Measurements from ENCODE around the gene SLC25A52.
"Not testable (repeated sequence)": the region's sequence is repeated elsewhere in the genome, so short reads cannot be mapped to it uniquely, and the experiment has no call there.

SLC25A52 gene, protein sequence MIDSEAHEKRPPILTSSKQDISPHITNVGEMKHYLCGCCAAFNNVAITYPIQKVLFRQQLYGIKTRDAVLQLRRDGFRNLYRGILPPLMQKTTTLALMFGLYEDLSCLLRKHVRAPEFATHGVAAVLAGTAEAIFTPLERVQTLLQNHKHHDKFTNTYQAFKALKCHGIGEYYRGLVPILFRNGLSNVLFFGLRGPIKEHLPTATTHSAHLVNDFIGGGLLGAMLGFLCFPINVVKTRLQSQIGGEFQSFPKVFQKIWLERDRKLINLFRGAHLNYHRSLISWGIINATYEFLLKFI

DNA sequence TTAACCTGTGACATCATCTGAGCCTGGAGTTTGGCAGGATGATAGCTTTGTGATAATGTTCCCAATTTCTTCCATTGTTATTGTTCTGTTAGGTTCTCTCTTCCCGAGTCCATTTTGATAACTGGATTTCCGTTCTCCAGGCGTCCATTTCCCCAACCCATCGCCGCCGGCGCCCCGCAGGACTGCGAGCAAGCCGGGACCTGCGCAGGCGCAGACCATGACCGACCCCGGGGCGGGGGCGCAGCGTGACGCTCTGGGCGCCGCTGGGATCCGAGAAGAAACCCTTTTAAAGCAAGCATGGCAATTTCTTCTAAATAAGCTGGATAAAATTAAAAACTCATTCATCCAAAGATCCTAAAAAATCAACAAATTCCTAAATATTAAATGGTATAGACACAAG, at the start of gene SLC25A52:
Gene SLC25A52, minus strand, starts transcription at position 186 of the 400 bp plus-strand sequence. CDS start 219 bp downstream, outside the sequence.
- no peak for FAIRE-seq
- DNase-seq (ENCODE audit: low spot score): no peak

DNA sequence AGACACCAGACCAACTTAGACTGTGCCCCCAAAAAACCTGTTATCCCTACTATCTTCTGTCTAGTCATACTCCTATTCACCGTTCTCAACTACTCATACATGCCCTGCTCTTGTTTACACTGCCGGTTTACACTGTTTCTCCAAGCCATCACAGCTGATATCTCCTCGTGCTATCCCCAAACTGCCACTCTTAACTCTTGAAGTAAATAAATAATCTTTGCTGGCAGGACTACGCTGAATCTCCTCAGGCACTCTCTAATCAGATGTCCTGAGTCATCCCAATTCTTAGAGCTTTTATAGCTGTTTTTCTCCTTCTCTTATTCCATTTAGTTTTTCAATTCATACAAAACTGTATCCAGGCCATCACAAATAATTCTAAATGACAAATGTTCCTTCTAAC, 48.4 kb upstream of the SLC25A52 start:
- not testable (repeated sequence) for DNase-seq (ENCODE audit: low spot score); FAIRE-seq

DNA sequence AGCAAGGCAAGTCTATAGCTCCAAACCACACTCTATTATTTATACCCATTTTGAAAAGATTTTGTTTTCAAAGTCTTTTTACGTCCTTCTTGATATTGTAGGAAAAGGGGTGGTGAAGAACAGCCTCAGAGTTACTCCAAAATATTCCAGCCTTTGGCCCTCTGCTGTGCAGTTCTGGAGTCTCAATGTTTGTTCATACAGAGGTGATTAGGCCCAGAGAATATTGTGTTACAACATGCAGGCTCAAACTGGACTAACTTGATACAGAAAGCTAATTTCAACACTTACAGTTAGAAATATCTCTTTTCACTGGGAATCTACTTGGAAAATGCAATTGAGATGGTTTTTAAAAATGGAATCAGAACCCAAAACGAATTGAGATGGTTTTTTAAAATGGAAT, 40.4 kb upstream of the SLC25A52 start:
- DNase-seq (ENCODE audit: low spot score) (no peak), FAIRE-seq (no peak)

DNA sequence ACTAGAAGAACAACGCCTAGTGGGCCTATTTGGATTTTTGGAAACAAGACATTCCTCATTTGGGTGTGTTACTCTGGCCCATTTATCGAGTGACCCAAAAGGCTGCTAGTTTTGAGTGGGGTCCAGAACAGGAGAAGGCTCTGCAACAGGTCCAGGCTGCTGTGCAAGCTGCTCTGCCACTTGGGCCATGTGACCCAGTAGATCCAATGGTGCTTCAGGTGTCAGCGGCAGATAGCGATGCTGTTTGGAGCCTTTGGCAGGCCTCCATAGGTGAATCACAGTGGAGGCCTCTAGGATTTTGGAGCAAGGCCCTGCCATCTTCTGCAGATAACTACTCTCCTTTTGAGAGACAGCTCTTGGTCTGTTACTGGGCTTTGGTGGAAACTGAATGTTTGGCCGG, 38.6 kb upstream of the SLC25A52 start:
- not testable (repeated sequence) for FAIRE-seq; DNase-seq (ENCODE audit: low spot score)

DNA sequence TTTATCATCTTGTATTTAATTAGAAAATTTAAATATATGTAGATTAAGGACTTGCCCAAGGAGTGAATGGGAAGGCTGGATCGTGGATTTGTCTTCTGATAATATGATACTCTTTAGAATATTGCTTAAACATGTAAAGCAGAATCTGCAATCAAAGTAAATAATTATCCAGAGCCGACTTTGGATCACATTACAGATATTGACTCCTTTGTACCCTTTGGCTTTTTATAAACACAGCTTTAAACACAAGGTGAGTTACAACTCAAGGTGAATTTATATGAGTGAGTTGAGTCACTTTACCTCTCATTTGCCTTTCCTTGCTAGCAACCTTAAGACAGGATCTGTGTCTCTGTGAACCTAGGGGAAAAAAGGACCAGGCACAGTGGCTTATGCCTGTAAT, 37.7 kb upstream of the SLC25A52 start:
- DNase-seq (ENCODE audit: low spot score): no peak

DNA sequence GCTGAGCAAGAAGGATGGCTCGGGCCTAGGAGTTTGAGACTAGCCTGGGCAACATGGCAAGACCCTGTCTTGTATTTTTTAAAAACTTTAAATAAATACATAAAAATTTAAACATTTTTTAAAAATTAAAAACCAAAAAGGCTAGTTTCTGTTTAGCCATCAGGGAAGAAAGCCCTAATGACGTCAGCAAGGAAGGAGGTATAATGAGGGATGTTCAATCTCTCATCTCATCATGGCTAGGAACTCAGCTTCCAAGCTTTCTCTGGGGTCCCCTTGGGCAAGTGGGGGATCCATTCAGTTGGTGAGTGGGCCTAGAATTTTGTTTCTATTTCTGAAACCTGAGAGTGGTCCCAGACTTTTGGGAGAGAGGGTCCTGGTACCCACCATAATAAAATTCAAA, 35.1 kb upstream of the SLC25A52 start:
- no peak for FAIRE-seq

More for the DNA sequence above, 37.7 kb upstream of the SLC25A52 start:
- FAIRE-seq: no peak

DNA sequence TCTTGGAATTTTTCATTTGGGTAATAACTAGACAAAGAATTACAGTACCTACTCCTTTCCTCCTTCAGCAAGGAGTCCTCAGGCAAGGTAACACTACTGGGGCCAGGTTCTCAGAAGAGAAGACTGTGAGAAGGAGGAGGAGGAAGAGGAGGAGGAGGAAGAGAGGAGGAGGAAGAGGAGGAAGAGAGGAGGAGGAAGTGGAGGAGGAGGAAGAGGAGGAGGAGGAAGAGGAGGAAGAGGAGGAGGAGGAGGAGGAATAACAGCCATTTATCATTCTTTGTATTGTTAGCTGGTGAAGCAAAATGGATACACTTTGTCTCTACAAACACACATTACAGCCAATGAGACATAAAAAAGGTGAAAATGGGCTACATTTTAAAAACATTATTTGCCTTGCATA, 32.9 kb upstream of the SLC25A52 start:
- FAIRE-seq (no peak), DNase-seq (ENCODE audit: low spot score) (no peak)

More for the DNA sequence above, 35.1 kb upstream of the SLC25A52 start:
- DNase-seq (ENCODE audit: low spot score): no peak

DNA sequence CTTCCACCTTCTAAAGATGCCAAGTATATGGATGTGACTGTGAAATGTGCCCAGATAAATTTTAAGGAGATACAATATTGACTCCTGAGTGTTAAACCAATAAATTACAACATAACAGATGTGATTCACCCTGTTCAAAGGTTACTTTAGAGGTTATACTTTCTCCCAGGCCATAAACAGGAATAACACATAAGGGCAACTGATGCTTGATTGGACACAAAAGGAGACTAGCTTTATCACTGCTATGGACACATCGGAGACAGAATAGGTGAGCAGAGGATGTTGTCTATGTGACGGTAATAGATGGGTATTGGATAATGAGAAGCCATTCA, 31.9 kb upstream of the SLC25A52 start:
- FAIRE-seq (no peak), DNase-seq (ENCODE audit: low spot score) (no peak)

DNA sequence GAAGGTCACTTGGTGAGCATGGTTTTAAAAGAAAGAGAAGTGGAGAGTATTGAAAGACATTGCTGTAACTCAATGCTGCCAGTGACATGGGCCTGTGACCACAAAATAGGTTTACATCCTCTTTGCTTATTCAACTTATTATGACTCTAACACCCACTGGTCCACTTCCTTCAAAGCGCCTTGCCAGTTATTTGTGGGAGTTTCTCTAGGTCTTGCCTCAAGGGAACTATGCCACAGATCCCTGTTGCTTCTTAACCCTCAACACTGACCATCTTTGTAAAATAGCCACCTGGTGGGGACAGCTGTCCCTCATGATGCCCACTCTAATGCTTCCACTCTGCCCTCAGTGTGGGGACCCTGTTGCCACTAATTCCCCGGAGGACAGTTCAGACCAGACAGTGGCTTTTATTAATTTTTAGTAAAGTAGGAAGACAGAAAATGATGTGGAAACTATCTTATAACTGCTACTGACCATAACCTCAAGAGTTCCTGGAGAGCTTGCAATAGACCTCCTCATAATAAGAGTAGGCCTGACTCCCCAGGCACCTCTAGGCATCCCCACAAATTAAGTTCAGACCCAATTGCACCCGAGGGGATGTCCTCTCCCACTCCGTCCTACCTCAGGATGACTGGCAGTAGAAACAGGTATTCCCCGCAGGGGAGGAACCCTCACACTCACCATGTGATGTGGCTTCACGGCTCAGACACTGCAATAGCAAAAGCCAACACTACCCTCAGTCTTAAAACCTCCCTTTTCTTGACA, 31.3 kb upstream of the SLC25A52 start:
- no peak for DNase-seq (ENCODE audit: low spot score)
- no peak for FAIRE-seq

DNA sequence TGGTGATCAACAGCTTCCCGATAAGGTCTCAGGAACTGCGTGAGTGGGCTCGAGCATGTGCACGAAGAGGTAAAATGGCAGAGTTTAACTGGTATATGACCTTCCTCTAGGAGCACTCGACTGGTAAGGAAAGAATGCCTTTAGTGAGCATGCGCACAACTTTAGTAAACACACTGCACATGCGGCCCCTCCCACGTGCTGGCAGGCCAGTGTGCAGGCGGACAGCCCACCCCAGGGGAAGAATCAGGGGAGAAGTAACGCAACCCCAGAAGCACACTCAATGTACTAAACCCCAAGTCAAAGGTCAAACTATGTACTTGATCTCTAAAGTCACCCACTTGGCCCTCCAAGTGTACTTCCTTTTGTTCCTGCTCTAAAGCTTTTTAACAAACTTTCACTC, 28.7 kb upstream of the SLC25A52 start:
- no peak for DNase-seq (ENCODE audit: low spot score)
- FAIRE-seq: no peak

DNA sequence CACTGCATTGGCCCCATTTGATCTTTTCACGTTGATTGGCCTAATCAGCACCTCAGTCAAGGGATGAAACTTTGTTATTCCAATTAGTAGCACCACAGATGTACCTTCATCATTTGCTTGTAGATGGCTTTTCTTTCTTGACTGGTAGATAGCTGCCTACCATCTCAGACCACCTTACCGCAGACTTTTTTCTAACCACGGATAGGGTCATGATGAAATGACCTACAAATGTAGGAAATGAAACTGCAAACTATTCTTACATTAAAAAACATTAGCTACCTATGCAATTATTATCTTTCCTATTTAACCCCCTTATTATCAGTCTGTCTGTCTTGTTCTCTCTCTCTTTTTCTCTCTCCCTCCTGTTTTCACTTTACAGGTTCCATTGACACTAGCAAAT, 22.4 kb upstream of the SLC25A52 start:
- no peak for FAIRE-seq
- DNase-seq (ENCODE audit: low spot score): no peak

DNA sequence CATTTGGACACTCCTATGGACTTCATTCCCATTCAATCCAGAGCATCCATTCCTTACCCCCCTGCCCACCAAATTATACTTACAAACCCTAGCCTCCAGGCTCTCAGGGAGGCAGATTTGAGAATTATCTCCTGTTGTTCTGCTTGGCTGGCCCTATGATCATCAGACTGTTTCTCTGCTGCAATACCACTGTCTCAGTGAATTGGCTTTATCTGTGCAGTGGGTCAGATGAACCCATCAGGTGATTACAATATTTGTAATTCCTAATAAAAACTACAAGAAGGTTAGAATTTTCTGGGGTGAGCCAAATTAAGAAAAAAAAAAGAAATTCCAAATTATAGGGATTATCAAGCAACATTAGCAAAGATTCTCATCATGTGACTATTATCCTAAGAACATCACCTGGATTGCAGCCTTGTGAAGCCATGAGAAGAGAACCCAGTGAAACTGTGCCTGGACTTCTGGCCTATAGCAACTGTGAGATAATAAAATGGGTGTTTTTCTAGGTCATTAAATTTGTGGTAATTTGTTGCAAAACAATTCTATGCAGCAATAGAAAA, 17.8 kb upstream of the SLC25A52 start:
- FAIRE-seq: no peak
- DNase-seq (ENCODE audit: low spot score): no peak

DNA sequence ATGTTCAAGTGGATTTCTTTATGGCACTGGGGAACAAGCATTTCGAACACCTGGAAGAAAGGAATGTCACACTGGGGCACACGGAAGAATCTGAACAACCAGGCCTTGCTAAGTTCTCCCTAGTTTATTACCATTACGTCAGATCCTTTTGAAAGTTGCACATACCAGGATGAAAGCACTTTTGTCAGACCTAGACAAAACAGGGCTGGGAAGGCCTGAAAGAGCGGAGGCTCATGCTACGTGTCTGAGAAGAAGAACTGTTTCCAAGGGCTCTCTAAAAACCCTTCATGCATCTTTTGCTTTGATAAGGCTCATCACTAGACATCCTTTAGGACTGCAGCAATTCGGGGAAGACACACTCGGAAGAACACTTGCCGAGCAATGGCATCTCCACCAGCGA, 15.4 kb upstream of the SLC25A52 start:
- FAIRE-seq: no peak
- no peak for DNase-seq (ENCODE audit: low spot score)

DNA sequence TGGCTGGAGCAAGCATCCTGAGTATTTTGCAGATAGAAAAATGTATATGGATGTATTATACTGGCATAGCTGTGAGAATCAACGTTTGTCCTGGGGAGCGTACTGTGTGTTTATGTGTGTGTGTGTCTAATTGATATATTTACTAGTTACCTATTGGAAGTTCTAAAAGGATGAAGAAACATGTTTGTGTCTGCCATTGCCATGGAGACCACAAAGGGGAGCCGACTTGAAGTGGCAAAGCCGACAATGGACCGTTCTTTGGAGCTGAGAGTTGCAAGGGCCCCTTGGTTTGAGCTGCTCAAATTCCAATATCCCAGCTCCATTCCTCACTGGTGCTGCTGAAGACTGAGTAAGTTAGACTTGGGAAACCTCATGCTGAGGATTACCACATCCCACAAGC, 14.3 kb upstream of the SLC25A52 start:
- DNase-seq (ENCODE audit: low spot score) (no peak), FAIRE-seq (no peak)

DNA sequence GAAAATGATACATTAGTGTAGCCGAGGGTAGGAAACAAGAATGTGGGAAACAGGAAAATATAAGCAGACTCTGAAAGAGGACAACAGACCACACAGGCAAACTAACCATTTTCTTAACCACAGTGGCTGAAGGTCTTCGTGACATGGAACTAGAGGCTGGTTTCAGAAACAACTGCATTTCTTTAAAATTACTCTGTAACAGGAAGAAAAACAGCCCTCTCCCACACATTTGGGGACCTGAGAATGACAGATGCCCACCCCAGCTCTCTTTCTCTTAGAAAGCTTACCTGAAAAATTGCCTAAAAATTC, 13.8 kb upstream of the SLC25A52 start:
- FAIRE-seq (no peak), DNase-seq (ENCODE audit: low spot score) (no peak)

DNA sequence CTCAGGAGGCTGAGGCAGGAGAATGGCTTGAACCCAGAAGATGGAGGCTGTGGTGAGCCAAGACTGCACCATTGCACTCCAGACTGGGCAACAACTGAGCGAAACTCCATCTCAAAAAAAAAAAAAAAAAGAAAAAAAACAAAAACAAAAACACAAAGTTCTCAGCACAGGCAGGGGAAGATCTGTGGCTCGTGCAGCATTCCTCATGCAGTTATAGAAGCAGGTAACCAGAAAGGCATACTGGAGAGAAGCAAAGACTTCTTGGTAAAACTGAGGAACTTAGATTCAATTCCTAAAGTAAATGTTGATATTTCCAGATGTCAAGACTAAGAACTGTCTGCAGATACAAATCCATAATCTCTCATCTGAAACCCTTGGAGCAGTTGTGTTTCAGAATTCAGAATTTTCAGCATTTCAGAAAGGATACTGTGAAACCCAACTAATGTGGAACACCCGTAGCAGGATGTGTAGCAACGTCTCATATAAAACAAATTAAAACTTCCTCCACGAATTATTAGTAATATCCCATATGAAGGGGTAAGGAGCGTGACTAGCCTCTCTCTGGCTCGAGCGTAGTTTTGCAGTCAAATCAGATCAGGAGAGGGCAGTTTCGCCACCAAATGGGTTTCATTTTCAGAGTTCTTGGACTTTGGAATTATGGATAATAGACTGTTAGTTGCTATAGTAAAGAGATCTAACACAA, 13.2 kb upstream of the SLC25A52 start:
- no peak for FAIRE-seq
- no peak for DNase-seq (ENCODE audit: low spot score)

DNA sequence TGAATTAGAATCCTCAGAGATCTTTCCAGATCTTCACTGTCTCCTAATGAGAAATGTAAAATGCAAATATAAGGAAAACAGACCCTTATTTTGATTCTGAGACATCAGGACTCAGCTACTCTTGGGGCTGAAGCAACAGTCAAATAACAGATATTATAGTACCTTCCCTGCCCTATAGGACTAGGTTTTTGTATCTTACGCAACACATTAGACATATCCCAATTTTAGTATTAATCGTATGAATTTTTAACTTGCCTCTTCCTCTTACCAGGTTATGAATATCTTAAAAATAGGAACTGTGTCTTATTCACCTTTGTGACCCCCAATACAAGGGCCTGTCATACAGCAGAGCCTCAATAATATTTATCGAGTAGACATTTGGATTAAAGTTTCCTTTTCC, 12.0 kb upstream of the SLC25A52 start:
- FAIRE-seq (no peak), DNase-seq (ENCODE audit: low spot score) (no peak)

DNA sequence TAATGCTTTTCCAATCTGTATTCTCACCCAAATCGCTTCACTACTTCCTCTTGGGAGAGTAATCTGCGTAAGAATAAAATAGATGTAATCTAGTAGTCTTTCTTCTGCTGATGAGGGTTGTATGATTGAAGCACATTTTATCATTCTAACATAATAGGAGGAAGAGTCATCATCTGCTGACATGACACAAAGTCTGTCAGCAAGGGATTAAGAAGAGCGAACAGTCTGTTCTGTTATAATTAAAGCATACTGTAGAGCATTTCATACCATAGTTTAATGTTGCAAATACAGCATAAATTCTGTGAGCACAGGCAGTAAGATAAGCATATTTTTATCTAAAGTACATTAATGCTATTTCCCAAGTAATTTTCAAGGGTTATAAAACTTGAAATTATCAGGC, 10.4 kb downstream of the SLC25A52 start:
- no peak for FAIRE-seq
- DNase-seq (ENCODE audit: low spot score): no peak

DNA sequence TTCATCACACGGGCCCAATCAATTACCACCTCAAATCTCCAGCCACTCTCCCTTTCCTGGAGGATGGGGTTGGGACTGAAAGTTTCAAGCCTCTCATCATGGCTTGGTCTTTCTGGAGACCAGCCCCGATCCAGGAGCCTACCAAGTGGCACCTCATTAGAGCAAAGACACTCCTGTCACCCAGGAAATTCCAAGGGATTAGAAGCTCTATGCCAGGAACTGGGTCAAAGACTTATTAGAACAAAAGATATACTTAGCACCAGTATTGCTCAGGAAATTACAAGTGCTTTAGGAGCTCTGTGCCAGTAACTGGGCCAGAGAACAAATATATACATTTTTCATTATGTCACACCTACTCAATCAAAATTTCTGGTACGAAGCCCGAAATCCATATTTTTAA, 14.3 kb downstream of the SLC25A52 start:
- no peak for DNase-seq (ENCODE audit: low spot score)
- FAIRE-seq: no peak

DNA sequence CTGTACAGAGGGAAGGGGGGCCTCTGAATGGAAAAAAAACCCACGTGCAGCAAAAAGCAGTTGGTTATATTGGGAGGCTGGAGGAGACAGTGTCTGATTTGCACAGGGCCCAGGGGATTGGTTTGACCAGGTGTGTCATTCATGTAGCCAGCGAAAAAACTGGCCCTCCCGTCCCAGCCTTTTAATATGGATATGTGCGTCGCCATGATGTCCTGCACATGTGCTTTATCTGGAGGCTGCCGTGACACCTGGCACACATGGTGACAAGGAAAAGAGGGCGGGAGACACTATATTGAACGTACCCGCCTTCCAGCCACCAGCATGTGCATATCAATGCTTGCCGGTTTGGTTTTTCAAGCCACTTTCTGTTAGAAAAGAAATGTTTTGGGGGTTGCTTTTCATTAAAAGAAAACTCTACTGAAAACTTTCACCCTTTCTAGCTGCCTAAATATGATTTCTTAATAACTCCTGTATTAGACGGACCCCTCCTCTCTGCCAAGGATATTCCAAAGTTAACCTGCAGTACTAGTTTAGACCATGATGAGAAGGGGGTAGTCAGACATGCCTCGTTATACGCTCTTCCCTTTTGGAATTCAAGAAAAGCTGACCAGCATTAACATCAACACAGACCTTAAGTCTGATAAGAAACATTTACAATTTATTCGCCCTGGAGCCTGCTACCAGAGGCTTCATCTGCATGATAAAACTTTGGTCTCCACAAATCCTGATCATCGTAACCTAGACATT, 16.2 kb downstream of the SLC25A52 start:
- FAIRE-seq (no peak), DNase-seq (ENCODE audit: low spot score) (no peak)

DNA sequence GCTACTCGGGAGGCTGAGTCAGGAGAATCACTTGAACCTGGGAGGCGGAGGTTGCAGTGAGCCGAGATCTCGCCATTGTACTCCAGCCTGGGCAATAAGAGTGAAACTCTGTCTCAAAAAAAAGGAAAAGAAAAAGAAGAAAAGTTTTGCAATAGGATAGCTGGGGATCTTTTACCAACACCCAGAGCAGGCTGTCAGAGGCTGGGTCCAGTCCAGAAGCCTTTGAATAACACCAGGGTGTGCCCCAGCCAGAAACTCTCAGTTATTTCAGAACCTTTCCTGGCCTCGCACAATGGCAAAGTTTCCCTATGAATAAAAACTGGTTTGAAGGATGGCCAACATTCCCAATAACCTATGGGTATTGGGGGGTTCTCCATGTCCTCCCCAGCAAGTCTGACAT, 17.1 kb downstream of the SLC25A52 start:
- DNase-seq (ENCODE audit: low spot score); FAIRE-seq: not testable (repeated sequence)
